Neural cell (in vitro differentiated cells): Measurements from ENCODE around the gene KLF16. TPM values are rescaled to one million over a fixed set of nuclear protein-coding genes. Genes with fewer than 3 reads are reported as not detected.

Source experiments
- H2AFZ ChIP-seq: fragments of 200-600, 300-800 bp; sonication (generic), shearing (Covaris generic); 2 replicates; pipeline ENCODE4 v1.6.0; 2014; ENCODE audit warnings: low read depth, mild to moderate bottlenecking, antibody characterized with exemption, low read length, moderate library complexity
- H3F3A ChIP-seq: fragments of 200-600 bp; shearing (Covaris generic); 2 replicates; pipeline ENCODE4 v1.6.1; 2016; ENCODE audit warnings: mild to moderate bottlenecking, moderate library complexity, mixed read lengths, antibody characterized with exemption, low read length; ENCODE audit not compliant: insufficient read depth, poor library complexity, severe bottlenecking
- H3K27ac ChIP-seq: fragments of 200-600, 300-800 bp; sonication (generic), shearing (Covaris generic); 2 replicates; pipeline ENCODE4 v1.5.1; 2014; ENCODE audit warnings: mild to moderate bottlenecking, low read length, moderate library complexity
- H3K27me3 ChIP-seq: fragments of 300-800, 200-600 bp; sonication (generic), shearing (Covaris generic); 2 replicates; pipeline ENCODE4 v1.6.0; 2014; ENCODE audit warnings: mild to moderate bottlenecking, low read depth, low read length, moderate library complexity; ENCODE audit not compliant: insufficient read depth
- H3K36me3 ChIP-seq: fragments of 300-800, 200-600 bp; sonication (generic), shearing (Covaris generic); 2 replicates; pipeline ENCODE4 v1.5.1; 2014; ENCODE audit warnings: mild to moderate bottlenecking, antibody characterized with exemption, low read length, moderate library complexity; ENCODE audit not compliant: insufficient read depth
- H3K4me2 ChIP-seq: fragments of 300-800, 200-600 bp; sonication (generic), shearing (Covaris generic); 2 replicates; pipeline ENCODE4 v1.6.0; 2014; ENCODE audit warnings: mild to moderate bottlenecking, low read length
- H3K4me3 ChIP-seq: fragments of 300-800, 200-600 bp; sonication (generic), shearing (Covaris generic); 2 replicates; pipeline ENCODE4 v1.5.1; 2014; ENCODE audit warnings: mild to moderate bottlenecking, low read length, moderate library complexity
- H3K79me2 ChIP-seq: fragments of 200-600 bp; shearing (Covaris generic); replicated peaks from 2 replicates; pipeline ENCODE4 v1.6.0; 2014; ENCODE audit warnings: mild to moderate bottlenecking, low read length, moderate library complexity; ENCODE audit not compliant: insufficient read depth
- H3K9ac ChIP-seq: fragments of 300-800, 200-600 bp; sonication (generic), shearing (Covaris generic); 2 replicates; pipeline ENCODE4 v1.6.1; 2016; ENCODE audit warnings: mild to moderate bottlenecking, low read length, mixed read lengths
- H3K9me2 ChIP-seq: fragments of 200-600 bp; shearing (Covaris generic); 2 replicates; pipeline ENCODE4 v1.6.1; 2016; ENCODE audit warnings: mild to moderate bottlenecking, low read length, mixed read lengths; ENCODE audit not compliant: insufficient read depth
- H3K9me3 ChIP-seq: fragments of 200-600, 300-800 bp; sonication (generic), shearing (Covaris generic); 2 replicates; pipeline ENCODE4 v1.6.1; 2016; ENCODE audit warnings: mild to moderate bottlenecking, mixed run types, low read length, moderate library complexity, mixed read lengths
- H4K20me1 ChIP-seq: fragments of 200-600 bp; shearing (Covaris generic); 2 replicates; pipeline ENCODE4 v1.6.1; 2016; ENCODE audit warnings: mild to moderate bottlenecking, mixed run types; ENCODE audit not compliant: insufficient read depth
- EP300 ChIP-seq: fragments of 450-650 bp; conservative IDR thresholded peaks from 2 replicates; pipeline ENCODE4 v1.6.1; 2014; ENCODE audit warnings: antibody characterized with exemption, mild to moderate bottlenecking, moderate library complexity; ENCODE audit not compliant: poor library complexity, severe bottlenecking
- EZH2 ChIP-seq: fragments of 200-600, 300-800 bp; shearing (Covaris generic), sonication (generic); IDR thresholded peaks from 2 replicates; pipeline ENCODE4 v1.6.1; 2014; ENCODE audit warnings: antibody characterized with exemption, low read length, borderline replicate concordance, mild to moderate bottlenecking; ENCODE audit not compliant: insufficient read depth, poor library complexity, severe bottlenecking
- MXI1 ChIP-seq: fragments of 450-650 bp; conservative IDR thresholded peaks from 2 replicates; pipeline ENCODE4 v1.6.1; 2014; ENCODE audit warnings: antibody characterized with exemption, mild to moderate bottlenecking; ENCODE audit not compliant: poor library complexity, severe bottlenecking
- POLR2AphosphoS5 ChIP-seq: IDR thresholded peaks from 2 replicates; pipeline ENCODE4 v1.6.1; 2012
- RAD21 ChIP-seq: fragments of 450-650 bp; conservative IDR thresholded peaks from 2 replicates; pipeline ENCODE4 v1.6.1; 2014; ENCODE audit warnings: antibody characterized with exemption, mild to moderate bottlenecking, moderate library complexity
- SMC3 ChIP-seq: fragments of 450-650 bp; conservative IDR thresholded peaks from 2 replicates; pipeline ENCODE4 v1.6.1; 2014; ENCODE audit warnings: antibody characterized with exemption, mild to moderate bottlenecking, moderate library complexity; ENCODE audit not compliant: poor library complexity
- TAF1 ChIP-seq: IDR thresholded peaks from 2 replicates; pipeline ENCODE4 v1.6.1; 2012; ENCODE audit warnings: low read depth
- polyA plus RNA-seq: library from polyadenylated mRNA; depleted of rRNA; stranded (reverse); fragments of >200 nt; gene quantifications from 2 replicates; pipeline ENCODE4 v1.2.3, GENCODE V29; 2014
- TF ChIP-seq, protein P1 (sequence below): IDR thresholded peaks from 2 replicates; pipeline ENCODE4 v1.6.1; 2012; ENCODE audit warnings: borderline replicate concordance
- TF ChIP-seq, protein P2 (sequence below): fragments of 450-650 bp; IDR thresholded peaks from 2 replicates; pipeline ENCODE4 v1.5.1; 2014; ENCODE audit warnings: antibody characterized with exemption, mild to moderate bottlenecking, moderate library complexity; ENCODE audit not compliant: poor library complexity, severe bottlenecking

Gene KLF16
- polyA plus RNA-seq, 1 donor from 2014 or later: 3.5 TPM

DNA sequence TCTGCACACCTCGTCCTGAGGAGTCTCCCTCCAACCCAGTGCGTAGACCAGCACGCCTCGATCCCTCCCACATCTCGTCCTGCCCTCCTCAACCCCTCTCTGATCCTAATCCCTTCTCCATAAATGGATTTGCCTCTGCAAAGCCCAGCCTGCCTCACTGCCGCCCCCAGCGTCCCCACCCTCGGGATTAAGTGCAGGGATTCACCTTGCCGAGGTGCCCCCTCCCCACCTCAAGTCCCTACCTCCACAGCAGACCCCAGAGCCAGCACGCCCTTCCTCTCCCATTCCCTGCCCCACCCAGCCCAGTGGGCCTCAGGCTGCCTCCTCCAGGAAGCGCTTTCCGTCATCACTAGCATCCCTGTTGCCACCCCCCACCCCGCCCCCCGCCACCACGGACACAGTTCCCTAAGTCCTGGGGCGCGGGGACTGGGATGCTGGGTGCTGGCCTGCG is 4.0 kb downstream of the KLF16 start:
- Histone ChIP-seq H3K36me3 (no peaks in the 10 kb centered on the region), H3K4me3 (peak overlapping the region; percentile 66), H2AFZ (no peak overlapping the region), H3K9ac (peak overlapping the region; percentile 55), H4K20me1 (no peaks in the 10 kb centered on the region), H3F3A (no peaks in the 10 kb centered on the region), H3K4me2 (peak overlapping the region; percentile 48), H3K27me3 (peaks cover 26% of the 10 kb centered on the region), H3K79me2 (no peaks in the 10 kb centered on the region), H3K9me3 (no peaks in the 10 kb centered on the region), H3K27ac (no peak overlapping the region), H3K9me2 (no peaks in the 10 kb centered on the region)
- TF ChIP-seq, protein P1, sequence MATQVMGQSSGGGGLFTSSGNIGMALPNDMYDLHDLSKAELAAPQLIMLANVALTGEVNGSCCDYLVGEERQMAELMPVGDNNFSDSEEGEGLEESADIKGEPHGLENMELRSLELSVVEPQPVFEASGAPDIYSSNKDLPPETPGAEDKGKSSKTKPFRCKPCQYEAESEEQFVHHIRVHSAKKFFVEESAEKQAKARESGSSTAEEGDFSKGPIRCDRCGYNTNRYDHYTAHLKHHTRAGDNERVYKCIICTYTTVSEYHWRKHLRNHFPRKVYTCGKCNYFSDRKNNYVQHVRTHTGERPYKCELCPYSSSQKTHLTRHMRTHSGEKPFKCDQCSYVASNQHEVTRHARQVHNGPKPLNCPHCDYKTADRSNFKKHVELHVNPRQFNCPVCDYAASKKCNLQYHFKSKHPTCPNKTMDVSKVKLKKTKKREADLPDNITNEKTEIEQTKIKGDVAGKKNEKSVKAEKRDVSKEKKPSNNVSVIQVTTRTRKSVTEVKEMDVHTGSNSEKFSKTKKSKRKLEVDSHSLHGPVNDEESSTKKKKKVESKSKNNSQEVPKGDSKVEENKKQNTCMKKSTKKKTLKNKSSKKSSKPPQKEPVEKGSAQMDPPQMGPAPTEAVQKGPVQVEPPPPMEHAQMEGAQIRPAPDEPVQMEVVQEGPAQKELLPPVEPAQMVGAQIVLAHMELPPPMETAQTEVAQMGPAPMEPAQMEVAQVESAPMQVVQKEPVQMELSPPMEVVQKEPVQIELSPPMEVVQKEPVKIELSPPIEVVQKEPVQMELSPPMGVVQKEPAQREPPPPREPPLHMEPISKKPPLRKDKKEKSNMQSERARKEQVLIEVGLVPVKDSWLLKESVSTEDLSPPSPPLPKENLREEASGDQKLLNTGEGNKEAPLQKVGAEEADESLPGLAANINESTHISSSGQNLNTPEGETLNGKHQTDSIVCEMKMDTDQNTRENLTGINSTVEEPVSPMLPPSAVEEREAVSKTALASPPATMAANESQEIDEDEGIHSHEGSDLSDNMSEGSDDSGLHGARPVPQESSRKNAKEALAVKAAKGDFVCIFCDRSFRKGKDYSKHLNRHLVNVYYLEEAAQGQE: no peak

DNA sequence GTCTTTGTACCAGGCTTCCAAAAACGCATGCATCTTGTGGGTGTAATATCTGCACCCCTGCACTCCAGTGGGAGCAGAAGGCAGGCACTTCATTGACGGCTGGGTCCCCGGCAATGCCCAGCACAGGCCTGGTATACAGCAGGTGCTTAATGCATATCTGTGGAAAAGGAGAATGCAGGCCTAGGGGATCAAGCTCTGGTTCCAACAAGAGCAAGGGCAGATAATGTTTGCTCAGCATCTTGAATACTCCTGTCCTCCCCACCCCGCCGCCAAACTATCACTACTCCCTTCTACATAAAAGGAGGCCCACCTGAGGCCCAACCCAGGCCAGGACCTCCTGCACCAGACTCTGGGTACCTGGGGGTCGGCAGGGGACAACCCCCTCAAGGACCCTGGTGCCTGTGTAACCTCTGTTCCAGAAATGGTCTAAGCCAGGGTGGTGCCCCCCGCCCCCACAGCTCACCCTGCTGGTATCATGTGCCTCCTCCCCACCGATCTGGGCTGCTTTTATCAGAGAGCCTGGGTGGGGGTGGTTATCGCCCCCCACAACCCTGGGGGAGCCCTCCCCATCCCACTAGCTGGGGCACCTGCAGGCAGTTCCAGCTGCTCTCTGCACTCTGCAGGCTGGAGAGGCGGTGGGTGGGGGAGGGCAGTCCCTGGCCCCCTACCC is 4.8 kb downstream of the KLF16 start:
- H3K27me3 ChIP-seq: peaks cover 26% of the 10 kb centered on the region
- no peaks in the 10 kb centered on the region for H3F3A ChIP-seq
- no peak overlapping the region for H3K4me2 ChIP-seq
- H3K36me3 ChIP-seq: no peaks in the 10 kb centered on the region
- H2AFZ ChIP-seq: no peak overlapping the region
- no peak overlapping the region for H3K4me3 ChIP-seq
- H3K27ac ChIP-seq: no peak overlapping the region
- H3K9me3 ChIP-seq: no peaks in the 10 kb centered on the region
- H3K9ac ChIP-seq: no peak overlapping the region
- H3K79me2 ChIP-seq: no peaks in the 10 kb centered on the region
- no peaks in the 10 kb centered on the region for H4K20me1 ChIP-seq
- no peak for TF ChIP-seq EZH2
- no peak for TF ChIP-seq MXI1
- TF ChIP-seq TAF1: no peak
- TF ChIP-seq SMC3: no peak
- TF ChIP-seq, protein P1: no peak
- TF ChIP-seq EP300: no peak
- TF ChIP-seq, protein P2, sequence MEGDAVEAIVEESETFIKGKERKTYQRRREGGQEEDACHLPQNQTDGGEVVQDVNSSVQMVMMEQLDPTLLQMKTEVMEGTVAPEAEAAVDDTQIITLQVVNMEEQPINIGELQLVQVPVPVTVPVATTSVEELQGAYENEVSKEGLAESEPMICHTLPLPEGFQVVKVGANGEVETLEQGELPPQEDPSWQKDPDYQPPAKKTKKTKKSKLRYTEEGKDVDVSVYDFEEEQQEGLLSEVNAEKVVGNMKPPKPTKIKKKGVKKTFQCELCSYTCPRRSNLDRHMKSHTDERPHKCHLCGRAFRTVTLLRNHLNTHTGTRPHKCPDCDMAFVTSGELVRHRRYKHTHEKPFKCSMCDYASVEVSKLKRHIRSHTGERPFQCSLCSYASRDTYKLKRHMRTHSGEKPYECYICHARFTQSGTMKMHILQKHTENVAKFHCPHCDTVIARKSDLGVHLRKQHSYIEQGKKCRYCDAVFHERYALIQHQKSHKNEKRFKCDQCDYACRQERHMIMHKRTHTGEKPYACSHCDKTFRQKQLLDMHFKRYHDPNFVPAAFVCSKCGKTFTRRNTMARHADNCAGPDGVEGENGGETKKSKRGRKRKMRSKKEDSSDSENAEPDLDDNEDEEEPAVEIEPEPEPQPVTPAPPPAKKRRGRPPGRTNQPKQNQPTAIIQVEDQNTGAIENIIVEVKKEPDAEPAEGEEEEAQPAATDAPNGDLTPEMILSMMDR: no peak
- TF ChIP-seq POLR2AphosphoS5: no peak
- TF ChIP-seq RAD21: no peak
- H3K9me2 ChIP-seq: no peaks in the 10 kb centered on the region
